Ovary (tissue), 9 donors: ENCODE measurements around the gene WNT6. TPM values are rescaled to one million over a fixed set of nuclear protein-coding genes. Genes with fewer than 3 reads are reported as not detected.

Experiments used
- DNase-seq, 5 donors: peaks; one replicate each; pipeline ENCODE4 v3.0.0-alpha.2; 2019 to 2020
- H3K27ac ChIP-seq, 2 donors: fragments of 200-600 bp; one replicate each; pipeline versions ENCODE4 v1.5.1 to v1.8.0; 2019 to 2022
- H3K27me3 ChIP-seq: fragments of 200-600 bp; one replicate; pipeline ENCODE4 v1.8.0; 2022
- H3K36me3 ChIP-seq: fragments of 200-600 bp; sonication (generic); one replicate; pipeline ENCODE4 v1.5.1; 2019
- H3K4me1 ChIP-seq: one replicate; pipeline ENCODE4 v1.8.1; 2013; ENCODE audit warnings: mild to moderate bottlenecking, moderate library complexity; ENCODE audit not compliant: insufficient read depth
- H3K4me3 ChIP-seq: fragments of 200-600 bp; sonication (generic); one replicate; pipeline ENCODE4 v1.5.1; 2017
- H3K9me3 ChIP-seq, 2 donors: fragments of 200-600 bp in 1 of 2; sonication (generic) in 1 of 2; one replicate each; pipeline versions ENCODE4 v1.5.1 to v1.8.1; 2013 to 2019; ENCODE audit warnings: mild to moderate bottlenecking in 1 of 2, moderate library complexity in 1 of 2
- EP300 ChIP-seq: sonication (generic); formaldehyde crosslinking; IDR thresholded peaks from one replicate; pipeline ENCODE4 v1.6.1; 2017; ENCODE audit warnings: antibody characterized with exemption
- POLR2A ChIP-seq: fragments of 450-650 bp; IDR thresholded peaks from one replicate; pipeline ENCODE4 v1.6.1; 2017; ENCODE audit warnings: antibody characterized with exemption, mild to moderate bottlenecking, moderate library complexity
- WGBS, 3 donors: extraction: QIAGEN DNeasy Blood & Tissue Kit in 1 of 3; methylation state at CpG; one replicate each; pipeline versions ENCODE4 v1.1.5 to v1.1.7; 2013 to 2017; 5-methylcytosine and 5-hydroxymethylcytosine counted together
- intact Hi-C, 4 donors: fragments of 100-400 bp; cut with DNase I; formaldehyde crosslinking; loops; one replicate each; pipeline versions ENCODE4 v1.11.0 to v1.15.1; 2022 to 2023
- polyA plus RNA-seq, 2 donors: library from polyadenylated mRNA; stranded (reverse); fragments of 200-250 nt in 1 of 2; fragments of 350-450 nt in 1 of 2; fragmentation: Illumina TruSeq in 1 of 2; extraction: RNeasy Lipid Tissue Mini Kit (QIAGEN cat#74804) in 1 of 2; gene quantifications; one replicate each; pipeline ENCODE4 v1.2.3, GENCODE V29; 2013 to 2014
- total RNA-seq, 7 donors: library from RNA; depleted of rRNA in 2 of 7; stranded (reverse); fragments of >200 nt in 2 of 7; fragmentation: NEBNext Ultra II Directional in 3 of 7; extraction: Animal tissue kit (Norgen Biotek cat#: 25700) in 3 of 7; gene quantifications; one replicate each; pipeline versions ENCODE4 v1.1.0 to v1.2.4, GENCODE V29; 2016 to 2023
- TF ChIP-seq, protein P1 (sequence below), 3 donors: fragments of 450-650 bp in 2 of 3; fragments of 200-600 bp in 1 of 3; IDR thresholded peaks; one replicate each; pipeline versions ENCODE4 v1.5.1 to v1.8.0; 2016 to 2022; ENCODE audit warnings: antibody characterized with exemption in 3 of 3, mild to moderate bottlenecking in 1 of 3
- donor health status: DM: no; HTN: no; CAD: no; lungs with moderate emphysema.
- donor health status: DM: no; HTN: no; CAD: no.
- donor health status: Bipolar disorder and iron deficiency.
- donor health status: DM: yes; HTN: yes; CAD: no.
- donor health status: DM: no; HTN: no; CAD: no.
- donor health status: DM: yes; HTN: yes; CAD: no.

WNT6 gene
- total and polyA plus RNA-seq, 9 donors, result 0.13 to 4.5 (median 2.0) TPM

- peaks cover 5% of the 10 kb centered on the region for H3K4me1 ChIP-seq
- no peaks in the 10 kb centered on the region for H3K9me3 ChIP-seq
- H3K4me3 ChIP-seq, result no peak overlapping the region
- TF ChIP-seq, protein P1, sequence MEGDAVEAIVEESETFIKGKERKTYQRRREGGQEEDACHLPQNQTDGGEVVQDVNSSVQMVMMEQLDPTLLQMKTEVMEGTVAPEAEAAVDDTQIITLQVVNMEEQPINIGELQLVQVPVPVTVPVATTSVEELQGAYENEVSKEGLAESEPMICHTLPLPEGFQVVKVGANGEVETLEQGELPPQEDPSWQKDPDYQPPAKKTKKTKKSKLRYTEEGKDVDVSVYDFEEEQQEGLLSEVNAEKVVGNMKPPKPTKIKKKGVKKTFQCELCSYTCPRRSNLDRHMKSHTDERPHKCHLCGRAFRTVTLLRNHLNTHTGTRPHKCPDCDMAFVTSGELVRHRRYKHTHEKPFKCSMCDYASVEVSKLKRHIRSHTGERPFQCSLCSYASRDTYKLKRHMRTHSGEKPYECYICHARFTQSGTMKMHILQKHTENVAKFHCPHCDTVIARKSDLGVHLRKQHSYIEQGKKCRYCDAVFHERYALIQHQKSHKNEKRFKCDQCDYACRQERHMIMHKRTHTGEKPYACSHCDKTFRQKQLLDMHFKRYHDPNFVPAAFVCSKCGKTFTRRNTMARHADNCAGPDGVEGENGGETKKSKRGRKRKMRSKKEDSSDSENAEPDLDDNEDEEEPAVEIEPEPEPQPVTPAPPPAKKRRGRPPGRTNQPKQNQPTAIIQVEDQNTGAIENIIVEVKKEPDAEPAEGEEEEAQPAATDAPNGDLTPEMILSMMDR (IDR thresholded peaks at IDR 0.05), result no peak
- TF ChIP-seq EP300, result no peak
- no peak for TF ChIP-seq POLR2A
- H3K27ac ChIP-seq, result no peak overlapping the region
- DNase-seq, result no peak
- no peaks in the 10 kb centered on the region for H3K36me3 ChIP-seq
- intact Hi-C loops, result loop anchor here in 1 of 4 donors (10.0 kb wide), 1 partner anchor 142 kb away; the partner anchor contains the start of gene TTLL4
- WGBS, 3 donors, result 94 to 100% (median 94%) methylated on average over 1 of the region's 1 CpG
- H3K27me3 ChIP-seq, result no peaks in the 10 kb centered on the region
Observed at GRCh38 chr2:218856896-218857243, 2.7 kb upstream of the WNT6 start.

DNA sequence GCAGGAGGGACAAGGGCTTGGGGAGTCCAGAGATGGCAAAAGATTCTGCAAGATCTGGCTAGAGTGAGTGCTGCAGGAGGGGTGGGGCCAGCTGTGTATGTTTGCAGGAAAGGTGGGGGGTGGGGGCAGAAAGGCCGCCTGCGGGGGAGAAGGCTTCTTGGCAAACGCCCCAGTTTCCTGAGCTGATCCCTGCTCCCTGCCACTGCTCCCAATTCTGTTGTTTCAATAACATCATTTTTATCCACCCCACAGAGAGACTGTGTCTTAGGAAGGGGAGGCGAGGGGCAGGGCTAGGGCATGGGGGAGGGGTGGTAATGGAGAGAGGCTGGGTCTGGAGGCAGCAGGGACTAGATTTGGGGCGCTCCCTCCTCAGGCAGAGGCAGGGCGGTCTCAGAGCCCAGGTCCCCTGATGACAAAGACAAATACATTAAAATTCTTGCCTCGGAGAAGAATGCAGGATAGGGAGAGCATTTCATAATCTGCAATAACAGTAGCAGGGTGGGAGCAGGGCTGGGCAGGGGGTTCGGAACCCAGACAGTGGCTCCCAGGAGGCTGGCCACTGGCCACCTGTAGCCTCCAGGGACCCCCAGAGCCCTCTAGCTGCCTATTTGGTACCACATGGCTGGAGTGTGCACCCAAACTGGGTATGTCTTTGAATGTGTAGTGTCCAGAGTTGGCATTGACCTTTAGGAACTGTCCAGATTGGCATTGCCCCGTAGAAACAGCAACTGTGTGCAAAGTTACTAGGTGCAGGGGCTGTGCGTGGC, 2.1 kb upstream of the WNT6 start:
- TF ChIP-seq, protein P1 (IDR thresholded peaks at IDR 0.05), result no peak
- no peak for TF ChIP-seq POLR2A
- TF ChIP-seq EP300, result no peak
- Histone ChIP-seq H3K36me3 (no peaks in the 10 kb centered on the region), H3K9me3 (no peaks in the 10 kb centered on the region), H3K4me1 (peaks cover 5% of the 10 kb centered on the region), H3K27me3 (no peaks in the 10 kb centered on the region), H3K4me3 (no peak overlapping the region), H3K27ac (no peak overlapping the region)
- intact Hi-C loops, result loop anchor here in 1 of 4 donors (10.0 kb wide), 1 partner anchor 143 kb away; the partner anchor contains the start of gene TTLL4
- DNase-seq, result peak in 2 of 5 donors; percentile 17 to 22
- 30 to 37% (median 35%) methylated on average over 10 of the region's 10 CpGs for WGBS, 3 donors

GRCh38 chr2:218858138-218858445, 1.5 kb upstream of the WNT6 start:
- WGBS, 3 donors, result 42 to 63% (median 51%) methylated on average over 1 of the region's 1 CpG
- Histone ChIP-seq H3K4me1 (peaks cover 5% of the 10 kb centered on the region), H3K9me3 (no peaks in the 10 kb centered on the region), H3K27me3 (no peaks in the 10 kb centered on the region), H3K27ac (no peak overlapping the region), H3K36me3 (no peaks in the 10 kb centered on the region), H3K4me3 (no peak overlapping the region)
- TF ChIP-seq POLR2A (no peak), EP300 (no peak)
- TF ChIP-seq, protein P1 (IDR thresholded peaks at IDR 0.05), result no peak
- intact Hi-C loops, result loop anchor here in 1 of 4 donors (10.0 kb wide), 1 partner anchor 143 kb away; the partner anchor contains the start of gene TTLL4
- peak in 2 of 5 donors; percentile 13 to 17 for DNase-seq

DNA sequence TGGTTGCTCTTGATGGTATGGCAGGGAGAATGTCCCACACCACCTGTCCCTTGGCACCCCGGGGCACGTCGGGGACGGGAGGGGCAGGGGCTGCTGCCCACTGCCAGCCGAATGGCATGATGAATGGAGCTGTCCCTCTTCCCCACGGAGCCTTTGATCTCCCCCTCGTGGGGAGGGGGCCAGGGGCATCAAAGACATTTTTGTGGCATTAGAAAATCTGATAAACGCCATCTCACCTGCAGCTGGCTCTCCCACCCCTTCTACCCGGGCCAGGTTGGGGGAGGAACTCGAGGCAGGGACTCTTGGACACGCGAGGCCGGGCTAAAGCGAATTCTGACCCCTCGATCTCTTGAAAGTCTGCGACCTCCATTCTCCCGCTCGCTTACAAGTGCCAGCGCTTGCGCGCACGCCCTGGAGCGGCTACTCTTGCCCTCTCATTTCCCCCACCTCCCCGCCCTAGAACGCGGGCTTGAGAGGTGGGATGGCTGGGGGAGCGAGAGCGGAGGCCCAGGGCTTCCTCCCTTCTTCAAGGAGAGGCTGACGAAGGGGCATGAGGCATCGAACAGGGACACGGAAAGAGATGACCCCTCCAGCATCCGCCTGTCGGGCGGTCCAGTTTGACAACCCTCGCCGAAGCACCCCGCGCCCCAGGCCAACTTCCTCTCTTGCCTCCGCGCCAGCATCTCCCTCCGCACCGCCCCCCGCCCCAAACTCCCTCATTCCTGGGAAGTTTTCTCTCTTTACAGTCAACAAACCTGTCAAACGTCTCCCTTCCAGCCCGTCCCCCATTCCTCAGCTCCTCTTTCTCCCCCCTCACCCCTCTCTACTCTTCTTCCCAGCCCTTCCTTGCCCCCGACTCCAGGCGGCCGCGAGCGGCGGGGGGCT, 692 bp upstream of the WNT6 start:
- Histone ChIP-seq H3K27me3 (no peaks in the 10 kb centered on the region), H3K4me1 (peaks cover 5% of the 10 kb centered on the region), H3K36me3 (no peaks in the 10 kb centered on the region), H3K9me3 (no peaks in the 10 kb centered on the region), H3K27ac (no peak overlapping the region), H3K4me3 (no peak overlapping the region)
- WGBS, 3 donors, result 15 to 19% (median 18%) methylated on average over 49 to 51 of the region's 51 CpGs
- TF ChIP-seq, protein P1 (IDR thresholded peaks at IDR 0.05), result no peak
- TF ChIP-seq EP300 (no peak), POLR2A (no peak)
- peak in 1 of 5 donors; percentile 25 for DNase-seq
- intact Hi-C loops, result loop anchor here in 1 of 4 donors (10.0 kb wide), 1 partner anchor 144 kb away; the partner anchor contains the start of gene TTLL4
